GM12878 (cell line): ENCODE results near the gene DGKI. TPM values are rescaled to one million over a fixed set of nuclear protein-coding genes. Genes with fewer than 3 reads are reported as not detected.
A peak's percentile ranks its signal among the peaks of the same experiment; 100 is the strongest.

Experiments used
- CBX5 ChIP-seq: sonication (generic); IDR thresholded peaks from 2 replicates; pipeline ENCODE4 v1.6.1; 2016; ENCODE audit warnings: low read depth, moderate library complexity, mild to moderate bottlenecking, inconsistent platforms
- IKZF2 ChIP-seq, 2 experiments: fragments of 450-650 bp; IDR thresholded peaks; 2 replicates each; pipeline ENCODE4 v1.6.1; 2017; ENCODE audit warnings: mild to moderate bottlenecking in 2 of 2, moderate library complexity in 2 of 2
- KAT2A ChIP-seq: conservative IDR thresholded peaks from 2 replicates; pipeline ENCODE4 v1.6.1; 2011; ENCODE audit warnings: low read depth, low read length; ENCODE audit not compliant: control insufficient read depth
- MTA3 ChIP-seq: IDR thresholded peaks from 2 replicates; pipeline ENCODE4 v1.6.1; 2012; ENCODE audit warnings: low read length, inconsistent platforms, borderline replicate concordance
- PAX8 ChIP-seq: fragments of 450-650 bp; IDR thresholded peaks from 2 replicates; pipeline ENCODE4 v1.6.1; 2017; ENCODE audit warnings: mild to moderate bottlenecking, moderate library complexity
- RELA ChIP-seq: fragments of 450-650 bp; IDR thresholded peaks from 2 replicates; pipeline ENCODE4 v1.8.0; 2014; ENCODE audit warnings: borderline replicate concordance; ENCODE audit not compliant: partially characterized antibody
- SIX5 ChIP-seq: IDR thresholded peaks from 2 replicates; pipeline ENCODE4 v1.6.1; 2011; ENCODE audit warnings: mild to moderate bottlenecking, low read depth, low read length, moderate library complexity; ENCODE audit not compliant: severe bottlenecking
- TAF1 ChIP-seq: IDR thresholded peaks from 2 replicates; pipeline ENCODE4 v1.6.1; 2011; ENCODE audit warnings: mild to moderate bottlenecking, low read depth, low read length, borderline replicate concordance
- TARDBP ChIP-seq: IDR thresholded peaks from 2 replicates; pipeline ENCODE4 v1.6.1; 2016; ENCODE audit warnings: borderline replicate concordance
- polyA plus RNA-seq, 11 experiments: library from polyadenylated mRNA; depleted of rRNA in 4 of 11; unstranded in 6 of 11; stranded (reverse) in 5 of 11; fragments of >200 nt; fragmentation: Nextera tagmentation in 4 of 11; fragmentation: Illumina TruSeq in 1 of 11; extraction: Ambion mirVana in 4 of 11; extraction: Trizol in 1 of 11; gene quantifications; 1 replicate in 1 of 11; 2 replicates in 10 of 11; pipeline versions ENCODE4 v1.2.1 to v1.2.3, GENCODE V29; 2011 to 2016; ENCODE audit warnings: inconsistent platforms in 2 of 11, missing spikeins in 2 of 11, low read depth in 1 of 11
- total RNA-seq, 4 experiments: library from RNA; depleted of rRNA in 3 of 4; stranded (reverse); fragments of >200 nt in 3 of 4; fragmentation: Illumina TruSeq in 1 of 4; extraction: Trizol in 1 of 4; gene quantifications; 2 replicates each; pipeline versions ENCODE4 v1.2.1 to v1.2.3, GENCODE V29; 2013 to 2021
- TF ChIP-seq, protein P1 (sequence below), 3 experiments: IDR thresholded peaks in 2 of 3; conservative IDR thresholded peaks in 1 of 3; 2 replicates each; pipeline ENCODE4 v1.5.1; 2011; ENCODE audit warnings: low read depth in 3 of 3, low read length in 3 of 3, mild to moderate bottlenecking in 3 of 3, control low read depth in 2 of 3, moderate library complexity in 2 of 3, inconsistent platforms in 1 of 3, mixed read lengths in 1 of 3; ENCODE audit not compliant: control insufficient read depth in 2 of 3, insufficient read depth in 1 of 3; ENCODE audit errors: extremely low read depth in 1 of 3
- TF ChIP-seq, protein P2 (sequence below): fragments of 450-650 bp; IDR thresholded peaks from 2 replicates; pipeline ENCODE4 v1.6.1; 2017; ENCODE audit warnings: mild to moderate bottlenecking, moderate library complexity
- TF ChIP-seq, protein P3 (sequence below): fragments of 450-650 bp; formaldehyde crosslinking; IDR thresholded peaks from 2 replicates; pipeline ENCODE4 v1.5.0; 2022; ENCODE audit warnings: mild to moderate bottlenecking, missing genetic modification characterization

DGKI gene
- total and polyA plus RNA-seq, 10 of the 15 experiments (the other 5 are each of a cell fraction or from before 2014, with no cell fraction given), result 10.4 to 37.1 (median 22.1) TPM

DNA sequence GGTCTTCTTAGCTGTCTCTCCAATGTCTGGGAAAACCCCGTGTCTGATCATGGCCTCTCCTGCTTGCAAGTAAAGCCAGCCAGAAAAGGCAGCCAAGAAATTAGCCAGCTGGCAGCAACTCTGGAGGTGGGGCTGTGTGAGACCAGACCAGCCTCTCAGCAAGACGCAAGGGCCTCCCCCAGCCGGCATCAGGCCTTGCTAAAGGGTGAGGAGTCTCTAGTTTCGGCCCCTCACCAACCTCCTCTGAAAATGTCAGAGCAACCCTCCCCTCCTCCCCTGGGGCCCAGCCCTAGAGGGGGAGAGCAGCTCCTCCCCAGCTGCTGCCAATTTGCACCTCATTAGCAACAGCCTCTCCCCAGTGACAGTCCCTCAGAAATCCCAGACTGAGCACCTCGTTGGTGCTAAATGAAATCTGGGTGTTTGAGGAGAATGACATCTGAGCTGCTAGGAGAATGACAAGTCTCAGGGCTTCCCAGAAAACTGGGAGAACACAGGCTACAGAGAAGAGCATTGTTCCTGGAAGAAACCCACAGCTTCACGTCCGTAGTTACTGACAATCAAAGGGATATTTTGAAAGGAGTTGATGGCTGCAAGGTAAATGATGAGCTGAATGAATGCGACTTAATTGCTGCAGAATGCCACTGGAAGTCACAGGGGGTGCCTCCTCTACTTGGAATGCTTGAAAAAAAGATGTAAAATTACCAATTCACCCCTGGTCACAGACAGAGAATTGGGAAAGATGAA is 25.9 kb downstream of the DGKI start (continued):
- TF ChIP-seq, protein P1, sequence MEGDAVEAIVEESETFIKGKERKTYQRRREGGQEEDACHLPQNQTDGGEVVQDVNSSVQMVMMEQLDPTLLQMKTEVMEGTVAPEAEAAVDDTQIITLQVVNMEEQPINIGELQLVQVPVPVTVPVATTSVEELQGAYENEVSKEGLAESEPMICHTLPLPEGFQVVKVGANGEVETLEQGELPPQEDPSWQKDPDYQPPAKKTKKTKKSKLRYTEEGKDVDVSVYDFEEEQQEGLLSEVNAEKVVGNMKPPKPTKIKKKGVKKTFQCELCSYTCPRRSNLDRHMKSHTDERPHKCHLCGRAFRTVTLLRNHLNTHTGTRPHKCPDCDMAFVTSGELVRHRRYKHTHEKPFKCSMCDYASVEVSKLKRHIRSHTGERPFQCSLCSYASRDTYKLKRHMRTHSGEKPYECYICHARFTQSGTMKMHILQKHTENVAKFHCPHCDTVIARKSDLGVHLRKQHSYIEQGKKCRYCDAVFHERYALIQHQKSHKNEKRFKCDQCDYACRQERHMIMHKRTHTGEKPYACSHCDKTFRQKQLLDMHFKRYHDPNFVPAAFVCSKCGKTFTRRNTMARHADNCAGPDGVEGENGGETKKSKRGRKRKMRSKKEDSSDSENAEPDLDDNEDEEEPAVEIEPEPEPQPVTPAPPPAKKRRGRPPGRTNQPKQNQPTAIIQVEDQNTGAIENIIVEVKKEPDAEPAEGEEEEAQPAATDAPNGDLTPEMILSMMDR (IDR thresholded peaks at IDR 0.05 in 2 of 3, conservative IDR thresholded peaks at IDR 0.05 in 1 of 3; ENCODE audit: control insufficient read depth in 2 of 3, extremely low read depth in 1 of 3, insufficient read depth in 1 of 3, low read depth in 3 of 3, low read length in 3 of 3), result no peak
- no peak for TF ChIP-seq SIX5
- TF ChIP-seq RELA, result peak; percentile 26
- peak; percentile 58 to 72; a peak in 2 of 4 replicates for TF ChIP-seq IKZF2 (IDR thresholded peaks at IDR 0.05)
- no peak for TF ChIP-seq PAX8
- TF ChIP-seq TARDBP, result no peak
- no peak for TF ChIP-seq CBX5
- TF ChIP-seq, protein P2, sequence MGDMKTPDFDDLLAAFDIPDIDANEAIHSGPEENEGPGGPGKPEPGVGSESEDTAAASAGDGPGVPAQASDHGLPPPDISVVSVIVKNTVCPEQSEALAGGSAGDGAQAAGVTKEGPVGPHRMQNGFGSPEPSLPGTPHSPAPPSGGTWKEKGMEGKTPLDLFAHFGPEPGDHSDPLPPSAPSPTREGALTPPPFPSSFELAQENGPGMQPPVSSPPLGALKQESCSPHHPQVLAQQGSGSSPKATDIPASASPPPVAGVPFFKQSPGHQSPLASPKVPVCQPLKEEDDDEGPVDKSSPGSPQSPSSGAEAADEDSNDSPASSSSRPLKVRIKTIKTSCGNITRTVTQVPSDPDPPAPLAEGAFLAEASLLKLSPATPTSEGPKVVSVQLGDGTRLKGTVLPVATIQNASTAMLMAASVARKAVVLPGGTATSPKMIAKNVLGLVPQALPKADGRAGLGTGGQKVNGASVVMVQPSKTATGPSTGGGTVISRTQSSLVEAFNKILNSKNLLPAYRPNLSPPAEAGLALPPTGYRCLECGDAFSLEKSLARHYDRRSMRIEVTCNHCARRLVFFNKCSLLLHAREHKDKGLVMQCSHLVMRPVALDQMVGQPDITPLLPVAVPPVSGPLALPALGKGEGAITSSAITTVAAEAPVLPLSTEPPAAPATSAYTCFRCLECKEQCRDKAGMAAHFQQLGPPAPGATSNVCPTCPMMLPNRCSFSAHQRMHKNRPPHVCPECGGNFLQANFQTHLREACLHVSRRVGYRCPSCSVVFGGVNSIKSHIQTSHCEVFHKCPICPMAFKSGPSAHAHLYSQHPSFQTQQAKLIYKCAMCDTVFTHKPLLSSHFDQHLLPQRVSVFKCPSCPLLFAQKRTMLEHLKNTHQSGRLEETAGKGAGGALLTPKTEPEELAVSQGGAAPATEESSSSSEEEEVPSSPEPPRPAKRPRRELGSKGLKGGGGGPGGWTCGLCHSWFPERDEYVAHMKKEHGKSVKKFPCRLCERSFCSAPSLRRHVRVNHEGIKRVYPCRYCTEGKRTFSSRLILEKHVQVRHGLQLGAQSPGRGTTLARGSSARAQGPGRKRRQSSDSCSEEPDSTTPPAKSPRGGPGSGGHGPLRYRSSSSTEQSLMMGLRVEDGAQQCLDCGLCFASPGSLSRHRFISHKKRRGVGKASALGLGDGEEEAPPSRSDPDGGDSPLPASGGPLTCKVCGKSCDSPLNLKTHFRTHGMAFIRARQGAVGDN, result no peak; the same call in 1 of the 2 replicates
- no peak for TF ChIP-seq MTA3
- TF ChIP-seq TAF1, result no peak
- no peak for TF ChIP-seq KAT2A
- TF ChIP-seq, protein P3, sequence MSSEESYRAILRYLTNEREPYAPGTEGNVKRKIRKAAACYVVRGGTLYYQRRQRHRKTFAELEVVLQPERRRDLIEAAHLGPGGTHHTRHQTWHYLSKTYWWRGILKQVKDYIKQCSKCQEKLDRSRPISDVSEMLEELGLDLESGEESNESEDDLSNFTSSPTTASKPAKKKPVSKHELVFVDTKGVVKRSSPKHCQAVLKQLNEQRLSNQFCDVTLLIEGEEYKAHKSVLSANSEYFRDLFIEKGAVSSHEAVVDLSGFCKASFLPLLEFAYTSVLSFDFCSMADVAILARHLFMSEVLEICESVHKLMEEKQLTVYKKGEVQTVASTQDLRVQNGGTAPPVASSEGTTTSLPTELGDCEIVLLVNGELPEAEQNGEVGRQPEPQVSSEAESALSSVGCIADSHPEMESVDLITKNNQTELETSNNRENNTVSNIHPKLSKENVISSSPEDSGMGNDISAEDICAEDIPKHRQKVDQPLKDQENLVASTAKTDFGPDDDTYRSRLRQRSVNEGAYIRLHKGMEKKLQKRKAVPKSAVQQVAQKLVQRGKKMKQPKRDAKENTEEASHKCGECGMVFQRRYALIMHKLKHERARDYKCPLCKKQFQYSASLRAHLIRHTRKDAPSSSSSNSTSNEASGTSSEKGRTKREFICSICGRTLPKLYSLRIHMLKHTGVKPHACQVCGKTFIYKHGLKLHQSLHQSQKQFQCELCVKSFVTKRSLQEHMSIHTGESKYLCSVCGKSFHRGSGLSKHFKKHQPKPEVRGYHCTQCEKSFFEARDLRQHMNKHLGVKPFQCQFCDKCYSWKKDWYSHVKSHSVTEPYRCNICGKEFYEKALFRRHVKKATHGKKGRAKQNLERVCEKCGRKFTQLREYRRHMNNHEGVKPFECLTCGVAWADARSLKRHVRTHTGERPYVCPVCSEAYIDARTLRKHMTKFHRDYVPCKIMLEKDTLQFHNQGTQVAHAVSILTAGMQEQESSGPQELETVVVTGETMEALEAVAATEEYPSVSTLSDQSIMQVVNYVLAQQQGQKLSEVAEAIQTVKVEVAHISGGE (CRISPR knock-in tag), result no peak
